Neural cell (in vitro differentiated cells): ENCODE measurements around the gene ENGASE. TPM values are rescaled to one million over a fixed set of nuclear protein-coding genes. Genes with fewer than 3 reads are reported as not detected.

Experiments
- H2AFZ ChIP-seq: fragments of 200-600, 300-800 bp; sonication (generic), shearing (Covaris generic); 2 replicates; pipeline ENCODE4 v1.6.0; 2014; ENCODE audit warnings: low read depth, mild to moderate bottlenecking, antibody characterized with exemption, low read length, moderate library complexity
- H3F3A ChIP-seq: fragments of 200-600 bp; shearing (Covaris generic); 2 replicates; pipeline ENCODE4 v1.6.1; 2016; ENCODE audit warnings: mild to moderate bottlenecking, moderate library complexity, mixed read lengths, antibody characterized with exemption, low read length; ENCODE audit not compliant: insufficient read depth, poor library complexity, severe bottlenecking
- H3K27ac ChIP-seq: fragments of 200-600, 300-800 bp; sonication (generic), shearing (Covaris generic); 2 replicates; pipeline ENCODE4 v1.5.1; 2014; ENCODE audit warnings: mild to moderate bottlenecking, low read length, moderate library complexity
- H3K27me3 ChIP-seq: fragments of 300-800, 200-600 bp; sonication (generic), shearing (Covaris generic); 2 replicates; pipeline ENCODE4 v1.6.0; 2014; ENCODE audit warnings: mild to moderate bottlenecking, low read depth, low read length, moderate library complexity; ENCODE audit not compliant: insufficient read depth
- H3K36me3 ChIP-seq: fragments of 300-800, 200-600 bp; sonication (generic), shearing (Covaris generic); 2 replicates; pipeline ENCODE4 v1.5.1; 2014; ENCODE audit warnings: mild to moderate bottlenecking, antibody characterized with exemption, low read length, moderate library complexity; ENCODE audit not compliant: insufficient read depth
- H3K4me2 ChIP-seq: fragments of 300-800, 200-600 bp; sonication (generic), shearing (Covaris generic); 2 replicates; pipeline ENCODE4 v1.6.0; 2014; ENCODE audit warnings: mild to moderate bottlenecking, low read length
- H3K4me3 ChIP-seq: fragments of 300-800, 200-600 bp; sonication (generic), shearing (Covaris generic); 2 replicates; pipeline ENCODE4 v1.5.1; 2014; ENCODE audit warnings: mild to moderate bottlenecking, low read length, moderate library complexity
- H3K79me2 ChIP-seq: fragments of 200-600 bp; shearing (Covaris generic); replicated peaks from 2 replicates; pipeline ENCODE4 v1.6.0; 2014; ENCODE audit warnings: mild to moderate bottlenecking, low read length, moderate library complexity; ENCODE audit not compliant: insufficient read depth
- H3K9ac ChIP-seq: fragments of 300-800, 200-600 bp; sonication (generic), shearing (Covaris generic); 2 replicates; pipeline ENCODE4 v1.6.1; 2016; ENCODE audit warnings: mild to moderate bottlenecking, low read length, mixed read lengths
- H3K9me2 ChIP-seq: fragments of 200-600 bp; shearing (Covaris generic); 2 replicates; pipeline ENCODE4 v1.6.1; 2016; ENCODE audit warnings: mild to moderate bottlenecking, low read length, mixed read lengths; ENCODE audit not compliant: insufficient read depth
- H3K9me3 ChIP-seq: fragments of 200-600, 300-800 bp; sonication (generic), shearing (Covaris generic); 2 replicates; pipeline ENCODE4 v1.6.1; 2016; ENCODE audit warnings: mild to moderate bottlenecking, mixed run types, low read length, moderate library complexity, mixed read lengths
- H4K20me1 ChIP-seq: fragments of 200-600 bp; shearing (Covaris generic); 2 replicates; pipeline ENCODE4 v1.6.1; 2016; ENCODE audit warnings: mild to moderate bottlenecking, mixed run types; ENCODE audit not compliant: insufficient read depth
- CTCF ChIP-seq: fragments of 450-650 bp; IDR thresholded peaks from 2 replicates; pipeline ENCODE4 v1.5.1; 2014; ENCODE audit warnings: antibody characterized with exemption, mild to moderate bottlenecking, moderate library complexity; ENCODE audit not compliant: poor library complexity, severe bottlenecking
- EP300 ChIP-seq: fragments of 450-650 bp; conservative IDR thresholded peaks from 2 replicates; pipeline ENCODE4 v1.6.1; 2014; ENCODE audit warnings: antibody characterized with exemption, mild to moderate bottlenecking, moderate library complexity; ENCODE audit not compliant: poor library complexity, severe bottlenecking
- EZH2 ChIP-seq: fragments of 200-600, 300-800 bp; shearing (Covaris generic), sonication (generic); IDR thresholded peaks from 2 replicates; pipeline ENCODE4 v1.6.1; 2014; ENCODE audit warnings: antibody characterized with exemption, low read length, borderline replicate concordance, mild to moderate bottlenecking; ENCODE audit not compliant: insufficient read depth, poor library complexity, severe bottlenecking
- MXI1 ChIP-seq: fragments of 450-650 bp; conservative IDR thresholded peaks from 2 replicates; pipeline ENCODE4 v1.6.1; 2014; ENCODE audit warnings: antibody characterized with exemption, mild to moderate bottlenecking; ENCODE audit not compliant: poor library complexity, severe bottlenecking
- POLR2AphosphoS5 ChIP-seq: IDR thresholded peaks from 2 replicates; pipeline ENCODE4 v1.6.1; 2012
- RAD21 ChIP-seq: fragments of 450-650 bp; conservative IDR thresholded peaks from 2 replicates; pipeline ENCODE4 v1.6.1; 2014; ENCODE audit warnings: antibody characterized with exemption, mild to moderate bottlenecking, moderate library complexity
- REST ChIP-seq: IDR thresholded peaks from 2 replicates; pipeline ENCODE4 v1.6.1; 2012; ENCODE audit warnings: borderline replicate concordance
- SMC3 ChIP-seq: fragments of 450-650 bp; conservative IDR thresholded peaks from 2 replicates; pipeline ENCODE4 v1.6.1; 2014; ENCODE audit warnings: antibody characterized with exemption, mild to moderate bottlenecking, moderate library complexity; ENCODE audit not compliant: poor library complexity
- TAF1 ChIP-seq: IDR thresholded peaks from 2 replicates; pipeline ENCODE4 v1.6.1; 2012; ENCODE audit warnings: low read depth
- polyA plus RNA-seq: library from polyadenylated mRNA; depleted of rRNA; stranded (reverse); fragments of >200 nt; gene quantifications from 2 replicates; pipeline ENCODE4 v1.2.3, GENCODE V29; 2014

Gene ENGASE
- polyA plus RNA-seq, 1 donor from 2014 or later = 13.0 TPM

- H3K27ac ChIP-seq = no peak overlapping the region
- no peak overlapping the region for H3K4me2 ChIP-seq
- H3F3A ChIP-seq = no peaks in the 10 kb centered on the region
- no peak overlapping the region for H3K4me3 ChIP-seq
- TF ChIP-seq POLR2AphosphoS5 (no peak), EZH2 (no peak), SMC3 (no peak), CTCF (no peak), TAF1 (no peak), REST (no peak), MXI1 (no peak), EP300 (no peak), RAD21 (no peak)
- no peaks in the 10 kb centered on the region for H3K36me3 ChIP-seq
- no peaks in the 10 kb centered on the region for H3K79me2 ChIP-seq
- no peaks in the 10 kb centered on the region for H3K27me3 ChIP-seq
- no peak overlapping the region for H3K9ac ChIP-seq
- no peak overlapping the region for H2AFZ ChIP-seq
- H3K9me2 ChIP-seq = no peaks in the 10 kb centered on the region
- no peaks in the 10 kb centered on the region for H3K9me3 ChIP-seq
- no peaks in the 10 kb centered on the region for H4K20me1 ChIP-seq
Observed at GRCh38 chr17:79097226-79098055, 22.8 kb downstream of the ENGASE start.

GRCh38 chr17:79098282-79098867 is 23.8 kb downstream of the ENGASE start:
- no peaks in the 10 kb centered on the region for H3F3A ChIP-seq
- no peaks in the 10 kb centered on the region for H3K27me3 ChIP-seq
- H3K9me3 ChIP-seq = no peaks in the 10 kb centered on the region
- no peak for TF ChIP-seq EP300
- TF ChIP-seq POLR2AphosphoS5 = no peak
- no peak for TF ChIP-seq EZH2
- TF ChIP-seq SMC3 = no peak
- TF ChIP-seq TAF1 = no peak
- TF ChIP-seq REST = no peak
- TF ChIP-seq CTCF = no peak
- no peak for TF ChIP-seq RAD21
- no peak for TF ChIP-seq MXI1
- no peaks in the 10 kb centered on the region for H4K20me1 ChIP-seq
- no peak overlapping the region for H3K4me3 ChIP-seq
- no peaks in the 10 kb centered on the region for H3K9me2 ChIP-seq
- no peaks in the 10 kb centered on the region for H3K36me3 ChIP-seq
- no peak overlapping the region for H3K4me2 ChIP-seq
- H3K9ac ChIP-seq = no peak overlapping the region
- no peak overlapping the region for H3K27ac ChIP-seq
- H3K79me2 ChIP-seq = no peaks in the 10 kb centered on the region
- no peak overlapping the region for H2AFZ ChIP-seq
